Tibial nerve (tissue), 4 donors: Measurements from ENCODE around the gene MAPT. TPM values are rescaled to one million over a fixed set of nuclear protein-coding genes. Genes with fewer than 3 reads are reported as not detected.

Experiments used
- DNase-seq, 2 donors: peaks; one replicate each; pipeline ENCODE4 v3.0.0-alpha.2; 2019; ENCODE audit warnings: low spot score in 2 of 2
- H3K27ac ChIP-seq, 4 donors: fragments of 200-600 bp; sonication (generic) in 3 of 4; one replicate each; pipeline ENCODE4 v1.5.1; 2017 to 2019; ENCODE audit warnings: mild to moderate bottlenecking in 1 of 4
- H3K27me3 ChIP-seq, 2 donors: fragments of 200-600 bp; sonication (generic) in 1 of 2; one replicate each; pipeline versions ENCODE4 v1.5.1 to v1.6.0; 2017 to 2019
- H3K36me3 ChIP-seq, 3 donors: fragments of 200-600 bp; sonication (generic); one replicate each; pipeline ENCODE4 v1.5.1; 2018 to 2019
- H3K4me1 ChIP-seq, 4 donors: fragments of 200-600 bp; sonication (generic) in 3 of 4; one replicate each; pipeline ENCODE4 v1.5.1; 2017 to 2019
- H3K4me3 ChIP-seq, 4 donors: fragments of 200-600 bp; sonication (generic) in 3 of 4; one replicate each; pipeline ENCODE4 v1.5.1; 2017 to 2019; ENCODE audit warnings: mild to moderate bottlenecking in 1 of 4, moderate library complexity in 1 of 4
- H3K9me3 ChIP-seq, 4 donors: fragments of 200-600 bp; sonication (generic) in 3 of 4; one replicate each; pipeline ENCODE4 v1.5.1; 2017 to 2019
- CTCF ChIP-seq, 5 experiments: fragments of 200-600 bp in 3 of 5; fragments of 450-650 bp in 2 of 5; sonication (generic) in 3 of 5; IDR thresholded peaks; one replicate each; pipeline ENCODE4 v1.5.1; 2016 to 2019; ENCODE audit warnings: antibody characterized with exemption in 5 of 5, mild to moderate bottlenecking in 3 of 5, moderate library complexity in 2 of 5
- EP300 ChIP-seq, 2 donors: sonication (generic); formaldehyde crosslinking; IDR thresholded peaks; one replicate each; pipeline ENCODE4 v1.6.1; 2017; ENCODE audit warnings: antibody characterized with exemption in 2 of 2, mild to moderate bottlenecking in 1 of 2
- POLR2A ChIP-seq, 2 donors: fragments of 450-650 bp; IDR thresholded peaks; one replicate each; pipeline ENCODE4 v1.6.1; 2017; ENCODE audit warnings: antibody characterized with exemption in 2 of 2, mild to moderate bottlenecking in 2 of 2, moderate library complexity in 2 of 2
- WGBS, 2 donors: methylation state at CpG; one replicate each; pipeline ENCODE4 v1.1.5; 2018; 5-methylcytosine and 5-hydroxymethylcytosine counted together
- total RNA-seq, 4 donors: library from RNA; depleted of rRNA; stranded (reverse); fragments of >200 nt; gene quantifications; one replicate each; pipeline ENCODE4 v1.1.0, GENCODE V29; 2016

MAPT gene
- total RNA-seq, 4 donors from 2014 or later, result 2.5 to 3.1 (median 2.8) TPM

- H3K36me3 ChIP-seq, result no peaks in the 10 kb centered on the region
- no peak overlapping the region for H3K4me3 ChIP-seq
- WGBS, 2 donors, result 4 to 6% methylated on average over 58 to 65 of the region's 67 CpGs
- H3K4me1 ChIP-seq, result peaks cover 0 to 37% (median 19%) of the 10 kb centered on the region in 4 donors
- TF ChIP-seq CTCF (IDR thresholded peaks at IDR 0.05) (no peak), POLR2A (IDR thresholded peaks at IDR 0.05) (no peak), EP300 (IDR thresholded peaks at IDR 0.05) (no peak)
- DNase-seq, result no peak
- no peaks in the 10 kb centered on the region for H3K9me3 ChIP-seq
- H3K27ac ChIP-seq, result no peak overlapping the region
- peaks cover 0 to 40% of the 10 kb centered on the region in 2 donors for H3K27me3 ChIP-seq
Observed at GRCh38 chr17:45896803-45897693, 2.7 kb downstream of the MAPT start.

- Histone ChIP-seq H3K27me3 (peaks cover 0 to 42% of the 10 kb centered on the region in 2 donors), H3K27ac (no peak overlapping the region), H3K36me3 (no peaks in the 10 kb centered on the region), H3K4me3 (no peak overlapping the region), H3K9me3 (no peaks in the 10 kb centered on the region), H3K4me1 (peaks cover 0 to 25% (median 12%) of the 10 kb centered on the region in 4 donors)
- 57 to 79% methylated on average over 2 of the region's 2 CpGs for WGBS, 2 donors
- TF ChIP-seq EP300 (IDR thresholded peaks at IDR 0.05) (no peak), CTCF (IDR thresholded peaks at IDR 0.05) (no peak), POLR2A (IDR thresholded peaks at IDR 0.05) (no peak)
- DNase-seq, result no peak
Observed at GRCh38 chr17:45900136-45900535, 5.8 kb downstream of the MAPT start.

- H3K27ac ChIP-seq, result no peak overlapping the region
- H3K9me3 ChIP-seq, result no peaks in the 10 kb centered on the region
- no peaks in the 10 kb centered on the region for H3K36me3 ChIP-seq
- peaks cover 0 to 17% (median 5%) of the 10 kb centered on the region in 4 donors for H3K4me1 ChIP-seq
- TF ChIP-seq CTCF (IDR thresholded peaks at IDR 0.05), result no peak
- TF ChIP-seq POLR2A (IDR thresholded peaks at IDR 0.05), result no peak
- no peak for TF ChIP-seq EP300 (IDR thresholded peaks at IDR 0.05)
- 87 to 88% methylated on average over 13 of the region's 13 CpGs for WGBS, 2 donors
- DNase-seq, result no peak
- no peak overlapping the region for H3K4me3 ChIP-seq
- peaks cover 0 to 37% of the 10 kb centered on the region in 2 donors for H3K27me3 ChIP-seq
Observed at GRCh38 chr17:45900723-45901415, 6.5 kb downstream of the MAPT start.

- WGBS, 2 donors, result 28 to 48% methylated on average over 7 of the region's 7 CpGs
- no peak for DNase-seq
Observed at GRCh38 chr17:45902892-45903346, 8.6 kb downstream of the MAPT start.

More at GRCh38 chr17:45902892-45903346, 8.6 kb downstream of the MAPT start:
- no peak for TF ChIP-seq POLR2A (IDR thresholded peaks at IDR 0.05)
- TF ChIP-seq CTCF (IDR thresholded peaks at IDR 0.05), result no peak
- no peak for TF ChIP-seq EP300 (IDR thresholded peaks at IDR 0.05)
- no peak overlapping the region for H3K4me3 ChIP-seq
- H3K27ac ChIP-seq, result no peak overlapping the region
- H3K9me3 ChIP-seq, result no peaks in the 10 kb centered on the region
- no peaks in the 10 kb centered on the region for H3K36me3 ChIP-seq
- H3K27me3 ChIP-seq, result peaks cover 0 to 28% of the 10 kb centered on the region in 2 donors
- H3K4me1 ChIP-seq, result no peaks in the 10 kb centered on the region
